Activated naive CD4-positive, alpha-beta T cell treated with anti-CD3 and anti-CD28 coated beads, Interleukin-2, amount 50 U/mL, for 16 hours (primary cell): ENCODE results near the gene TBC1D25.

Experiments used
- DNase-seq: peaks from one replicate; pipeline ENCODE4 v3.0.0-alpha.2; 2020

TBC1D25 gene, protein sequence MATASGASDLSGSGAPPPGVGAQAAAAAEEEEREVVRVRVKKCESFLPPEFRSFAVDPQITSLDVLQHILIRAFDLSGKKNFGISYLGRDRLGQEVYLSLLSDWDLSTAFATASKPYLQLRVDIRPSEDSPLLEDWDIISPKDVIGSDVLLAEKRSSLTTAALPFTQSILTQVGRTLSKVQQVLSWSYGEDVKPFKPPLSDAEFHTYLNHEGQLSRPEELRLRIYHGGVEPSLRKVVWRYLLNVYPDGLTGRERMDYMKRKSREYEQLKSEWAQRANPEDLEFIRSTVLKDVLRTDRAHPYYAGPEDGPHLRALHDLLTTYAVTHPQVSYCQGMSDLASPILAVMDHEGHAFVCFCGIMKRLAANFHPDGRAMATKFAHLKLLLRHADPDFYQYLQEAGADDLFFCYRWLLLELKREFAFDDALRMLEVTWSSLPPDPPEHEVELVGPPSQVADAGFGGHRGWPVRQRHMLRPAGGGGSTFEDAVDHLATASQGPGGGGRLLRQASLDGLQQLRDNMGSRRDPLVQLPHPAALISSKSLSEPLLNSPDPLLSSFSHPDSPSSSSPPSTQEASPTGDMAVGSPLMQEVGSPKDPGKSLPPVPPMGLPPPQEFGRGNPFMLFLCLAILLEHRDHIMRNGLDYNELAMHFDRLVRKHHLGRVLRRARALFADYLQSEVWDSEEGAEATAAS

DNA sequence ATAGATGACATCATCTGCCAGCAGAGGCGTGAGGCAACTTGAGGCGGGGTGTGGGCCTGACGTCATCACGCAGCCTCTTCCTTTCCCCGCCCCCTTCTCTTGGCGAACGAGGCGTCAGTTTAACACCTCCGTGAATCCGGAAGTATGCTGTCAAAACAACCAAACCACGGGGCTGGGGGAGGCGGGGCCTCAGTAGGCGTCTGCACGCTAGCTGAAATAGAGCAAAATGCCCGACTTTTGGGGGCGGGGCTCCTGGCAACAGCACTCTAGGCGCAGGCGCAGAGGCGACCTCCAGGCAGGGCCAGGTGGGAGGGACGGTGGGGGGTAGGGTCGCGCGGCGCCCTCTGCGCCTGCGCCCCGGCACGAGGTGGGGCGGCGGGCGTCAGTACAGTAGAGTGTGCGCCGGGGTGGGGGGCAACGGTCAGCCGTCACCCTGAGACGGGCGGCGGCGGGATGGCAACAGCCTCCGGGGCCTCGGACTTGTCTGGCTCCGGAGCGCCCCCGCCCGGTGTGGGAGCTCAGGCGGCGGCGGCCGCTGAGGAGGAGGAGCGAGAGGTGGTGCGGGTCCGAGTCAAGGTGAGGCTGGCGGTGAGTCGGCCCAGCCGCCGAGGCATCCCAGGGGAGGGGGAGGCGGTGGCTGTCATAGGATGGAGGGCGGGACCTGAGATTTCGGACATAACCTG lies at the start of gene TBC1D25:
TBC1D25 (plus strand) TSS at position 370 of the 683 bp plus-strand sequence; CDS start at position 454, 84 bp downstream.
- peak; percentile 97 for DNase-seq

DNA sequence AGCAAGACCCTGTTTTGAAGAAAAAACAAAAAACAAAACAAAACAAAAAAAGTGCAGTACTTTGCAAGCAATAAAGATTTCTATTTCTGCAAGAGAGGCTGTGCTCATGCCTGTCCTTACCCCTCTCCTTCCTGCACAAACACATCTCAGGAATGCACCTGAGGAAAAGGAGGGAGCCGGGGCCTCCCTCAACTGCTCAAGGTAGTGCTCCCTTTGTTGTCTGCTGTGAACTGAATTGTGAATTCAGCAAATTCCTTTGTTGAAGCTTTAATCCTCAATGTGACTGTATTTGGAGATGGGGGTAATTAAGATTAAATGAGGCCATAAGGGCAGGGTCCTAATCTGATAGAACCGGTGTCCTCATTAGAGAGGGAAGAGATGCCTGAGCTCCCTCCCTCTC lies 49.6 kb upstream of the TBC1D25 start:
- no peak for DNase-seq

DNA sequence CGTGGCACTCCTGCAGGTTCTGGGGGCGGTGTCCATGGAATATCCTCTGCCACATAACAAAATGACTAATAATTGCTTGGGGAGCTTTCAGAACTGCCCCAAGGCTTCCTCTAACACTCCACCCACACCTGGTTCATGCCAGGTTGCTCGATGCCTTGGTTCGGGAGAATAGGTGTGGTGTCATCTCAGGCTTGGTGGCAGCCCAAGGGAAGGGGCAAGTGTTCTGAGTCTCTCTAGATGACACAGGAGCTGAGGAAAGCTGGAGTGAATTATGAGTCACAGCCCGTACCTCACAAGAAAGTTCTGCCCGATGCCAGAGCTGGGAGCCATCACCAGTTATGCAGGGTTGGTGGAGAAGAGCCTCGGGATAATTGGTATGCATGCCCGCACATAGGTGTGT lies 48.9 kb upstream of the TBC1D25 start:
- no peak for DNase-seq

DNA sequence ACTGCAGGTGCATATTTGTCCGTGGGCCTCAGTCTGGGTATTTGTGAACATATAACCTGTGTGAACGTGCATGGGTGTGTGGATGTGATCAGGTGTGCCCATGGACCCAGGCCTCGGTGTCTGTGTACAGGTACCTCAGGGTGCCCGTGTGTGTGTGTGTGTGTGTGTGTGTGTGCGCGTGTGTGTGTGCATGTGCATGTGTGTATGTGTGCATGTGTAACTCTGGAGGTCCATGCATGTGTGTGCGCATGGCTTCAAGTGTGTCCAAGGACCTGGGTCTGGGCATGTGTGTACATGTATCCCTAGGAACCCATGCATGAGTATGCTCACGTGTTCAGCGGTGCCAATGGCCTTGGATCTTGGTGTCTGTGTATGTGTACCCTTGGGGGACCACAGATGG lies 47.7 kb upstream of the TBC1D25 start:
- no peak for DNase-seq

DNA sequence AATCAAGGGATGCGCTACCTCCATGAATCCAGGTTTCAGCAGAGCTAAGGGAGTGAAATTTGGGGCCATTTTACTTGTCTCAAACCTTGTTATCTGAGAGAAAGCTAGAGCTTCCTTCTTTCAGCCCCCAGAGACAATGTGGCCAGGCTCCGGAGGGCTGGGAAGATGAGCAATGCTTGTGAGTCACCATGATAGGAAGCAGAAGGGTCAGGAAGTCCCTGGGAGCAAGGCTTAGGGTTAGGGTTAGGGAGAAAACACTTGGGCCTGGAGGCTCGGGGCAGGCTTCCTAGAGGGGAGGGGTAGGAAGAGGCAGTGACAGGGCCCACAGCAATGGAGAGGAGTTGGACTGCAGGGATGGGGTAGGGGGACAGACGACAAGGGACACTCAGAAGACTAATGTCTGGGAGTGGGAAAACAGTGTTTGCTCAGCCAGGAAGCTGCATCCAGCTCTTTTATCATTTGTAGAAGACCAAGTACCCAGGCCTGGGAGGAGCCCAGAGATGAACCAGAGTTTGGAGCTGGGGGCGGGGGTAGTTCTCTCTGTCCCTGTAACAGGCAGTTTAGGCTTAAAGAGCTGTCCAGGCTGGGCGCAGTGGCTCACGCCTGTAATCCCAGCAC lies 47.1 kb upstream of the TBC1D25 start:
- DNase-seq, result no peak

DNA sequence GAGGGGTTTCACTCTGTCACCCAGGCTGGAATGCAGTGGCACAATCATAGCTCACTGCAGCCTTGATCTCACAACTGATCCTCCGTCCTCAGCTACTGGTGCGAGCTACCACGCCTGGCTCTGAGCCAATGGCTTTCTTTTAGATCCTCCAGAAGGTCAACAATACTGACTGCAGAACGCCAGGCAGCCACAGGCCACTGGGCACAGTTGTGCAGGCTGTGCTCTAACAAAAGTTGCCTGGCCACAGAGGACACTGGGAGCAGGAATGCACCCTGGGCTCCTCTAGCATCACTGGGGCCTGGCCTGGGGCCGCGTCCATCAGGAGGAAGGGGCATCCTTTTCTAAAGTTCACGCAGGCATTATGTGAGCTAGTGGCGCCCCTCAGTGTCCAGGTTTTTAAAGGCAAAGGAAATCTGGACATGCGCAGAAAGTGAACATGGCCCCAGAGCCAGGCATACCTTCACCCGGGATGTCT lies 45.6 kb upstream of the TBC1D25 start:
- DNase-seq, result no peak

DNA sequence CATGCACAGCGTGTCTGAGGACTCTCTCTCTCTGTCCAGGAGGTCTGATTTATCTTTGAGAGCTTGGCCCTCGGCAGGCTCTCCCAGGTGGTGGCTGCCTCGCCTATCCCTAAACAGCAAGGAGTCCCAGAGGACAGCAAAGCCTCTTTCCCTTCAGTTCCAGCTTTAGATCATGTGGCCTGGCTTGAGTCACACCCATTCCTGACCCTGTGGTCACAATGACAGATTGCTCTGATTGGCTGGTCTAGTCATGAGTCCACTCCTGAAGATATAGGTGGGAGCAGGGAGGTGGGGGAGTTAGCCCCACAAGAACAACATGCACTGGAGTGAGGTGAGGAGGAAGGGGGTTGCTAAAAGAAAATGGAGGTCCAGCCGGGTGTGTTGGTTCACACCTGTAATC lies 42.9 kb upstream of the TBC1D25 start:
- no peak for DNase-seq

DNA sequence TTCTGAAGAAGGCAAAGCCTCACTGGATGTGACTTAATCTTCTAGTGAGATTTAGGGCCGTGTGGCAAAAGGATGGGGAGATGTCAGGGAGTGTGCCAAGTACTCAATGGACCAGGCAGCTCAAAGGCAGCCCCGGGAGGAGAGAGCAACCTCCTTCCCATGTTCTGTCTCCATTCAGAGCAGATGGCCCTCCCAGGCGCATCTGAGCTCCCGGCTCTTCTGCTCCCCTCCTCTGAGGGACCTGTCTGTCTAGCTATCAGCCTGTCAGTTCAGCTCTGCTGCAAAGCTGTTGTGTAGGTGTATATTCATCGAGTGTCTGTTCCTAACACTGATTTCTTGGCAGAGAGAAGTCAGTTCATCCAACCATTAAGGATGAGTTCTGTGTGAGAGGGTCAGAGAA lies 41.6 kb upstream of the TBC1D25 start:
- no peak for DNase-seq

DNA sequence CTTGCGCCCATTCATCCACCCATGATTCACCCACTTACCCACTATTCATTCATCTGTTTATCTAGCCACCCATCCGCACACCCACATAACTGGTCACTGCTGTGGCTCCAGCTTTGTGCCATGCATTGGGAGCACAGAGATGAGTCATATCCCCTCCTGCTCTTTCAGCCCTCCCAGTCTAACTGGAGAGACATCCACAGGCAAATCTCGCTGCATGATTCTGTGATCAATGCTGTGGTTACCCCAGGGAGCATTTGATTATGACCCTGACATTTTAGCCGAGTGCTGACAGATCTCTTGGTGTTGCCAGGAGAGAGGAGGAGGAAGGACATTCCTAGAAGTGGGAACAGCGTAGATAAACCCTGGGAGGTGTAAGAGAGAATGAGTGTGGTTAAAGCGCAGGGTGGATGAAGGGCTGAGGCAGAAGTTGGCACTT lies 41.1 kb upstream of the TBC1D25 start:
- DNase-seq, result no peak

DNA sequence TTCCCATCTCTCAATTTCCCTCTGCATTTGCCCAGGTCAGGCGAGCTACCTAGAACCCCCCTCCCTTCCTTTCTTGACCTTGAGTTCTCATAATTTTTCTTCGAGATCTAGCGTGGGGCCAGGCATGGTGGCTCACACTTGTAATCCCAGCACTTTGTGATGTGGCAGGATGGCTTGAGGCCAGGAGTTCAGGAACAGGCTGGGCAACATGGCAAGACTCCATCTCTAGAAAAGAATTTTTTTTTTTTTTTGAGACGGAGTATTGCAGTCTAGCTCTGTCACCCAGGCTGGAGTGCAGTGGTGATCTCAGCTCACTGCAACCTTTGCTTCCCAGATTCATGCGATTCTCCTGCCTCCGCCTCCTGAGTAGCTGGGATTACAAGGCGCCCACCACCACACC lies 35.3 kb upstream of the TBC1D25 start:
- no peak for DNase-seq

DNA sequence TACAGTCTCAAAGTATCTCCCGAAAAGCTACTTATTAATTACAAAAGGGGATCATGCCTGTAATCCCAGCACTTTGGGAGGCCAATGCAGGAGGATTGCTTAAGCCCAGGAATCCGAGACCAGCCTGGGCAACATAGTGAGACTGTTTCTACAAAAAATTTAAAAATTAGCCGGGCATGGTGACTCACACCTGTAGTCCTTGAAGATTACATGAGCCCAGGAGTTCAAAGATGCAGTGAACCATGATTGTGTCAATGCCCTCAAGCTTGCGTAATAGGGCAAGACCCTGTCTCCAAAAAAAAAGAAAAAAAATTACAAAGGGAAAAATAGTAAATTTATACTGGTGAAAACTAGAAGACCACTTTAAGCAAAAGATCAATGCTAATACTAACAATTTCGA lies 34.0 kb upstream of the TBC1D25 start:
- DNase-seq, result no peak

DNA sequence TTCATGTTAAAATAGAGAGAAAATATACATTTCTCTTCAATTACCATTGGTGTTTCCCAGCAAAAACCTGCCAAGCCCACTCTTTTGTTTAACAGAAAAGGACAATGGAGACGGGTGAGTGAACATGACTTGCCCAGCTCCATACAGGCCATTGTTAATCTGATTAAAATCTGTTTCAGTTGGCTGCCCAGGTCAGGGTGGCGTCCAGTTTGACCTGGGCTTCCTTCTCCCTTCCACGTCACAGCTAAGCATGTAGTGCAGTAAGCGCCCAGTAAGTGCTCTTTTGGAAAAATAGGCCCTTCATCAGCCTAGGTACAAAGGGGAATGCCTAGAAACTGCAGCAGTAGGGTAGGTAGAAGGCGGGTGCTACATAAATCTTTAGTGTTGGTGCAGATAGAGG lies 32.3 kb upstream of the TBC1D25 start:
- no peak for DNase-seq

DNA sequence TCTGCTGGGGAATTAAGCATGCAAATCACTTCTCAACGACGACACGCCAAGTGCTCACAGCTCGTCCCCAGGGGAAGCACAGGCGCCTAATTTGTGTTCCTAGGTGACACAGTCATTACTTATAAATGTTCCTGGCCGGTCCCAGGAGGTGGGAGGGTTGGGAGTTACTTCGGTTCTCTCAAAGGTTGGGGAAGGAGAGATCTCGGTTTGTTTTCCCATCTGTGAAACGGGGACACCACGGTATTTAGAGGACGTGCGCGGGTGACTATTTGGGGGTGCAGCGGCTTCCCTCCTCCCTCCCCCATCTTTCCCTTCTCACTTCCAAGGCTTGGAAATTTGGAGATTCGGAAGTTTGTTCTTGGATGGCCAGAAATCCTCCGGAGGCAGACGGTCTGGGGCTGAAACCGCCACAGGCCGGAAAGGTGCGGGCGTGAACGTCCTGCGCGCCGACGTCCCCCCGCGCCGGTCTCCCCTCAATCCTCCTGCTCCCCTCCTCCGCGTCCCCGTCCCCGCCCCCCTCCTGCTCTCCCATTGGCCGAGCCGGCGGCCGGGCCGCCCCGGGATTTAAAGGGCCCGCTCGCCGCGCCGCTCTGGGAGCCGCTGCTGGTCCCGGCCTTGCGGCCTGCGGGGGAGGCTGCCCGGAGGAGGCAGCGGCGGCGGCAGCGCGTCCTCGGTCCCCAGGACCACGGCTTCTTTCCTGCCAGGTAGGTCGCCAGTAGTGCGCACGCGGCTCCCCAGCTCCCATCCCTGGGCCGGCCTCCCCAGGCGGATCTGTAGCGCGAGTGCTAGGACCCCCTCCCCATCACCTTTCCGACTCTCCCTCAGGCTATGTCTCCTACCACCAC lies 30.9 kb upstream of the TBC1D25 start, which contains the start of gene PORCN:
PORCN (plus strand) TSS at position 593 of the 845 bp plus-strand sequence. CDS start 829 bp downstream, outside the sequence.
- DNase-seq, result peak; percentile 81

DNA sequence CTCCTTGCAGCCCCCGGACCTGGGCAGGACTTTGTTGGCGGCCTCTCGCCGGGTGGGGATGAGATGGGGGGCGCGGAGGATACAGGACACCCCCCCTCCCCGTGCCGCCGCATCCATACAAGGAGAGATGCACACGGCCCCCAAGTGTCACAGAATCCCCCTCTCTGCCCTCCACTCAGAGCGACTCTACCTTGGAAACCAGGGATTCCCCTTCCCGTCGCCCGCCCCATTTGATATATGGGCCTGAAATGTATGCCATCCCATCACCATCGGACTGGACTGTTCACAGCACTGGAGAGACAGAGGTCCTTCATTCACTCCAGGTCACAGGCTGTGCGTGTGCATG lies 30.3 kb upstream of the TBC1D25 start:
- DNase-seq, result no peak

DNA sequence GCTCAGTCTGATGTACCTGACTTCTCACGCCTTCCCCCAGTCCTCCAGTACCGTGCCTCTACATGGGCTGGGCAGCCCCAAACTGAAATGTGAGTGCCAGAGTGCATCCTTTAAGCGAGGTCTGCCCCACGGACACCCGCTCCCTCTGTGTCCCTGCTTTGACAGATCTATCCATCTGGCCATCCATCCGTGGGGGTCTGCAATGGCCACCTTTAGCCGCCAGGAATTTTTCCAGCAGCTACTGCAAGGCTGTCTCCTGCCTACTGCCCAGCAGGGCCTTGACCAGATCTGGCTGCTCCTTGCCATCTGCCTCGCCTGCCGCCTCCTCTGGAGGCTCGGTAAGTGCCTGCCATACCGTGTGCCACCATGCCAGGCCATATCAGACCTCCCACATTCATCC lies 29.9 kb upstream of the TBC1D25 start:
- no peak for DNase-seq

DNA sequence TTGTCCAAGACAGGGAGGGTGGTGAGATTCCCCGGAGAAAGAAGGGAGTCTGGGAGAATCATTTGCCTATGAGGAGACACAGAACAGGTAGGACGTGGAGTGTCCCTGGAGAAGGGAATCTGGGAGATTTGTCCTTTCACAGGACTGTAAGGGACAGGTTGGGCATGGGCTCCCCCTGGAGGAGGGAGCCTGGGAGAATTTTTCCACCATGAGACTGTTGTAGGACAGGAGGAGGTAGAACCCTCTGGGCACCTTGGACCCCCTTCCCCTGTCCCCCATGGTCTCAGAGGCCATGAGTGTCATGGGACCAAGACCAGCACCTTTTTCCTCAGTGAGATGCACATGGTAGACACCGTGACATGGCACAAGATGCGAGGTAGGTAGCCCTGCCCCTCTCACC lies 28.0 kb upstream of the TBC1D25 start:
- DNase-seq, result no peak

DNA sequence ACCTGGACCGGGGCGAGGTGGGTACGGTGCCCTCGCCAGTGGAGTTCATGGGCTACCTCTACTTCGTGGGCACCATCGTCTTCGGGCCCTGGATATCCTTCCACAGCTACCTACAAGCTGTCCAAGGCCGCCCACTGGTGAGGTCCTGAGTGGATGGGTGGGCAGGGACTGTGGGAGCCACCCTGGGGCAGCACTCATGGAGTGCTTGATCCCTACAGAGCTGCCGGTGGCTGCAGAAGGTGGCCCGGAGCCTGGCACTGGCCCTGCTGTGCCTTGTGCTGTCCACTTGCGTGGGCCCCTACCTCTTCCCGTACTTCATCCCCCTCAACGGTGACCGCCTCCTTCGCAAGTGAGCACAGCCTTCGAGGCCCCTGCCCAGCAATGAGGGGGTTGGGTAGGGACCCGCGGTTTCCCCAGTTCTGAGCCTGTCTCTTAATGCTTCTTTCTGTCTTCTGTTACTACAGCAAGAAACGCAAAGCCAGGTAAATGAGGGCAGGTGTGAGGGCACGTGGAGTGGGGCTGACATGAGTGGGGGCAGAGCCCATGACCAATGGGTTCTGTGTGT lies 27.1 kb upstream of the TBC1D25 start:
- no peak for DNase-seq

DNA sequence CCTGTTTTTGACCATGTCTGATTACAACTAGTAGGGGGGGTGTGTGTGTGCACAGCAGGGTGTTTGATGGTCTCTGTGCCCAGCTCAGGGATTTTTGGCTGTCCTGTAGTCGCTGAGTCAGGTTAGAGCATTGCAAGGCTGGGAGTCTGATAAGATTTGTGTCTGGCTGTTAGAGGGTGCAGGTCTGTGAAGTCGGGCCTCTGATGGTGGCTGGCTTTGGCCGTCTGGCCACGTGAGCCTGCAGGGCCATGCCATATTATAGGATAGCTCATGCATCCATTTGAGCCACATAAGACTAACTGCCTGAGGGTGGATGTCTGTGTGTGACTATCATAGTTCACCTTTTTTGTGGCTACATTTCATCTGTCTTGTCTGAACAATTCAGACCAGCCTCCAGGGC lies 25.8 kb upstream of the TBC1D25 start:
- DNase-seq, result no peak

DNA sequence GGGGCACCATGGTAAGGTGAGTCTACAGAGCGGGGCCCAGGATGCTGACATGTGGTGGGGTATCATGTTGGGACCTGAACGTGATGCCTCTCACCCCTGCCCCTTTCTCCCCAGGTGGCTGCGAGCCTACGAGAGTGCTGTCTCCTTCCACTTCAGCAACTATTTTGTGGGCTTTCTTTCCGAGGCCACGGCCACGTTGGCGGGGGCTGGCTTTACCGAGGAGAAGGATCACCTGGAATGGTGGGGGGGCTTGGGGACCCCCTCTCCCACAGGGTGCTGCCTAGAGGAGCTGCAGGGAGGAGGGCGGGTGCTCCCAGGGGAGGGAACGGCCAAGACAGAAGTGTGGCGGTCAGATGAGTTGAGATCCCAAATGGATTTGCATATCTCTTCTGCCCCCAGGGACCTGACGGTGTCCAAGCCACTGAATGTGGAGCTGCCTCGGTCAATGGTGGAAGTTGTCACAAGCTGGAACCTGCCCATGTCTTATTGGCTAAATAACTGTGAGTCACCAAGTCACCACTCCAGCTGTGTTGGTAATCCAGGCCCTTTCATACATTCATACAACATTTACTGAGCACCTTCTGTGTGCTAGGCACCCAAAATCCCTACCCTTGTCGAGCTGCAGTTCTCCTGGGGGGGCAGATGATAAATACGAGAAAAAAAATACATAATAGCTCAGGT lies 25.2 kb upstream of the TBC1D25 start:
- no peak for DNase-seq

DNA sequence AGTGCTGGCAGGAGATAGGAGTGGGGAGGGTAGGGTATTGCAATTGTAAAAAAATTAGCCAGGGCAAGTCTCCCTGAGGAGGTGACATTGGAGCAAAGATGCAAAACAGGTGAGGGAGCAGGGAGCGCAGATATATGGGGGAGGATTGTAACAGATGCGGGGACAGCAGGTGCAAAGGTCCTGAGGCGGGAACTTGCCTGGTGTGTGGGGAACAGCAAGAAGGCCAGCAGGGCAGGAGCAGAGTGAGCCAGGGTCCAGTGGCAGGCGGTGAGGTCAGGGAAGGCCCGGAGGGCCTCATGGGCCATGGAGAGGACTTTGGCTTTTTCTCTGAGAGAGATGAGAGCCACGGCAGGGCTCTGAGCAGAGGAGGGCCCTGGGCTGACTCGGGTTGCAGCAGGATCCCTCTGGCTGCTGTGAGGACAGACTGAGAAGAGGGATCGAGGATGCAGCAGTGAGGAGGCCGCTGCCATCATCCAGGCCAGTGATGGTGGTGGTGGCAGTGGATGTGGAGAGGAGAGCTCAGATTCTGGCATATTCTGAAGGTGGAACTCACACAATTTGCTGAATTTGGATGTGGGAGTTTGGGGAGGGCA lies 24.6 kb upstream of the TBC1D25 start:
- DNase-seq, result no peak

DNA sequence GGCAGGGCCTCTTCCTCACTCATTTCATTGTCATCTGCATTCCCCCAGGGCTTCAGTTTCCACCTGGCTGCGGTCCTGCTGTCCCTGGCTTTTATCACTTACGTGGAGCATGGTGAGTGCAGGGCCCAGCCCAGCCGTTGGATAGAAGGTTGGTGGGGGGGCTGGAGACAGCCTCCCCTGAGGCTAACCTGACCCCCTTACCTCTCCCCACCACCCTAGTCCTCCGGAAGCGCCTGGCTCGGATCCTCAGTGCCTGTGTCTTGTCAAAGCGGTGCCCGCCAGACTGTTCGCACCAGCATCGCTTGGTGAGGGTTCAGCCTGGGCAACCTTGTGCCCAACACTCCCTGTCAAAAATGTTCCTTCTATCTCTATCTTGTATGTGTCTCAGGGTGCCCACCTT lies 23.7 kb upstream of the TBC1D25 start:
- DNase-seq, result no peak
